SK-N-SH (cell line): ENCODE results near the gene GPR162. TPM values are rescaled to one million over a fixed set of nuclear protein-coding genes. Genes with fewer than 3 reads are reported as not detected.

Source experiments
- CHD2 ChIP-seq: fragments of 150-350 bp; IDR thresholded peaks from 2 replicates; pipeline ENCODE4 v1.6.1; 2018; ENCODE audit warnings: low read length; ENCODE audit not compliant: partially characterized antibody
- ELF1 ChIP-seq: IDR thresholded peaks from 2 replicates; pipeline ENCODE4 v1.4.0; 2012
- FOSL2 ChIP-seq: IDR thresholded peaks from 2 replicates; pipeline ENCODE4 v1.4.0; 2012; ENCODE audit warnings: low read depth, mild to moderate bottlenecking, moderate library complexity, borderline replicate concordance
- FOXM1 ChIP-seq: IDR thresholded peaks from 2 replicates; pipeline ENCODE4 v1.4.0; 2012; ENCODE audit warnings: low read depth, mild to moderate bottlenecking
- IRF3 ChIP-seq: fragments of 150-350 bp; IDR thresholded peaks from 2 replicates; pipeline ENCODE4 v1.6.1; 2016; ENCODE audit warnings: mild to moderate bottlenecking, low read depth, low read length
- PBX3 ChIP-seq: IDR thresholded peaks from 2 replicates; pipeline ENCODE4; 2012
- RCOR1 ChIP-seq: fragments of 150-350 bp; IDR thresholded peaks from 2 replicates; pipeline ENCODE4 v1.6.1; 2017; ENCODE audit warnings: antibody characterized with exemption, low read length
- REST ChIP-seq: IDR thresholded peaks from 2 replicates; pipeline ENCODE4 v1.6.1; 2012; ENCODE audit warnings: mild to moderate bottlenecking, low read depth, low read length, moderate library complexity
- RFX5 ChIP-seq: IDR thresholded peaks from 2 replicates; pipeline ENCODE4 v1.6.1; 2012; ENCODE audit warnings: mild to moderate bottlenecking, improper control_type of control experiment, low read length
- SIN3A ChIP-seq: IDR thresholded peaks from 2 replicates; pipeline ENCODE4 v1.6.1; 2012; ENCODE audit warnings: low read depth, mild to moderate bottlenecking, low read length, moderate library complexity, borderline replicate concordance
- TCF12 ChIP-seq: IDR thresholded peaks from 2 replicates; pipeline ENCODE4 v1.4.0; 2012
- TEAD4 ChIP-seq: IDR thresholded peaks from 2 replicates; pipeline ENCODE4 v1.4.0; 2012; ENCODE audit warnings: mild to moderate bottlenecking, borderline replicate concordance; ENCODE audit not compliant: insufficient read depth
- polyA plus RNA-seq, 3 experiments: library from polyadenylated mRNA; depleted of rRNA; stranded (reverse); fragments of >200 nt; gene quantifications; 2 replicates each; pipeline ENCODE4 v1.2.3, GENCODE V29; 2012
- TF ChIP-seq, protein P1 (sequence below): IDR thresholded peaks from 2 replicates; pipeline ENCODE4 v1.4.0; 2012; ENCODE audit warnings: low read depth, borderline replicate concordance

The GPR162 gene
- polyA plus RNA-seq, 1 of the 3 experiments (the other 2 are of a cell fraction): 18.6 TPM

- no peak for TF ChIP-seq PBX3
- TF ChIP-seq FOSL2: no peak
- peak; percentile 75; the same call in 1 of the 2 replicates for TF ChIP-seq RCOR1
- TF ChIP-seq ELF1: no peak
- TF ChIP-seq FOXM1: no peak
- TF ChIP-seq REST: no peak
- TF ChIP-seq TEAD4: no peak
- TF ChIP-seq RFX5: peak; percentile 69; the same call in 1 of the 2 replicates
- TF ChIP-seq, protein P1, sequence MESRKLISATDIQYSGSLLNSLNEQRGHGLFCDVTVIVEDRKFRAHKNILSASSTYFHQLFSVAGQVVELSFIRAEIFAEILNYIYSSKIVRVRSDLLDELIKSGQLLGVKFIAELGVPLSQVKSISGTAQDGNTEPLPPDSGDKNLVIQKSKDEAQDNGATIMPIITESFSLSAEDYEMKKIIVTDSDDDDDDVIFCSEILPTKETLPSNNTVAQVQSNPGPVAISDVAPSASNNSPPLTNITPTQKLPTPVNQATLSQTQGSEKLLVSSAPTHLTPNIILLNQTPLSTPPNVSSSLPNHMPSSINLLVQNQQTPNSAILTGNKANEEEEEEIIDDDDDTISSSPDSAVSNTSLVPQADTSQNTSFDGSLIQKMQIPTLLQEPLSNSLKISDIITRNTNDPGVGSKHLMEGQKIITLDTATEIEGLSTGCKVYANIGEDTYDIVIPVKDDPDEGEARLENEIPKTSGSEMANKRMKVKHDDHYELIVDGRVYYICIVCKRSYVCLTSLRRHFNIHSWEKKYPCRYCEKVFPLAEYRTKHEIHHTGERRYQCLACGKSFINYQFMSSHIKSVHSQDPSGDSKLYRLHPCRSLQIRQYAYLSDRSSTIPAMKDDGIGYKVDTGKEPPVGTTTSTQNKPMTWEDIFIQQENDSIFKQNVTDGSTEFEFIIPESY: no peak
- peak; percentile 19; the same call in 1 of the 2 replicates for TF ChIP-seq TCF12
- peak; percentile 83; the same call in 1 of the 2 replicates for TF ChIP-seq SIN3A
- TF ChIP-seq CHD2: peak; percentile 96
- no peak for TF ChIP-seq IRF3
- TF ChIP-seq, all 33 proteins: peak for 14
These were observed 42.8 kb upstream of the GPR162 start (continued) for GRCh38 chr12:6778574-6779550.
